ENCODE measurements around the gene ARRDC4. TPM values are rescaled to one million over a fixed set of nuclear protein-coding genes. Genes with fewer than 3 reads are reported as not detected.

Gene ARRDC4
- total and polyA plus RNA-seq, 9 of the 15 experiments (the other 6 are each of a cell fraction or from before 2014, with no cell fraction given), result 4.3 to 16.1 (median 14.4) TPM

DNA sequence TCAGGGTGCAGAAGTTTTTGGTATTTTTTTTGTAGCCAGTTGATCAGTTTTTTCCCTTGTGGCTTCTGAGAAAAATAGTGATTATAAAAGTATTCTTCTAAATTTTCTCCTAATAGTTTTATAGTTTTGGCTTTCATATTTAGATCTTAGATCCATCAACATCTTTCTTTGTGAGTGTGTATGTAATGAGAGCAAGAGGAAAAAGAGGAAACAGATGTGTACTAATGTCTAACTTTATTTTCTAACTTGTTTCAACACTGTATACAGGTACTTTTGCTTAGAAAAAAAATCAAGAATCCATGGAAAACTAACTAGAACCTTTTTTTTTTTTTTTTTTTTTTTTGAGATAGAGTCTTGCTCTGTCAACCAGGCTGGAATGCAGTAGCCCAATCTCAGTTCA lies 53.1 kb downstream of the ARRDC4 start:
- BruUV-seq (replicated peaks), result no TSS peak
- ATAC-seq (no peak), DNase-seq (ENCODE audit: extremely low read depth in 1 of 4, low spot score in 3 of 4) (no peak), FAIRE-seq (no peak)
- intact Hi-C loops (cut with micrococcal nuclease), result no loop called here
- Histone ChIP-seq H3K9me1 (ENCODE audit: control insufficient read depth, insufficient read depth, low read length) (no peaks in the 10 kb centered on the region), H4K20me1 (replicated peaks; ENCODE audit: control insufficient read depth, insufficient read depth, low read length) (no peaks in the 10 kb centered on the region), H3K9me3 (replicated peaks; ENCODE audit: control insufficient read depth, insufficient read depth, low read depth, low read length) (no peaks in the 10 kb centered on the region), H3K27ac (ENCODE audit: extremely low read depth, low read depth, low read length) (no peak overlapping the region), H3K4me1 (replicated peaks in 1 of 2; ENCODE audit: control insufficient read depth in 2 of 2, insufficient read depth in 2 of 2, low read length in 2 of 2) (no peaks in the 10 kb centered on the region), H3K9ac (ENCODE audit: insufficient read depth in 1 of 2, low read depth in 2 of 2, low read length in 2 of 2) (no peak overlapping the region), H3K27me3 (ENCODE audit: control insufficient read depth in 2 of 2, insufficient read depth in 2 of 2, low read length in 2 of 2) (peaks cover 0 to 6% of the 10 kb centered on the region in 2 experiments; a peak in 1 of 5 replicates), H3K4me2 (ENCODE audit: insufficient read depth, low read length) (no peak overlapping the region), H3K79me2 (ENCODE audit: control insufficient read depth, insufficient read depth, low read length) (no peaks in the 10 kb centered on the region), H3K4me3 (no peak overlapping the region), H3K36me3 (ENCODE audit: control insufficient read depth, insufficient read depth, low read length) (no peaks in the 10 kb centered on the region), H2AFZ (ENCODE audit: low read depth, low read length) (no peak overlapping the region)
- TF ChIP-seq, protein P1, sequence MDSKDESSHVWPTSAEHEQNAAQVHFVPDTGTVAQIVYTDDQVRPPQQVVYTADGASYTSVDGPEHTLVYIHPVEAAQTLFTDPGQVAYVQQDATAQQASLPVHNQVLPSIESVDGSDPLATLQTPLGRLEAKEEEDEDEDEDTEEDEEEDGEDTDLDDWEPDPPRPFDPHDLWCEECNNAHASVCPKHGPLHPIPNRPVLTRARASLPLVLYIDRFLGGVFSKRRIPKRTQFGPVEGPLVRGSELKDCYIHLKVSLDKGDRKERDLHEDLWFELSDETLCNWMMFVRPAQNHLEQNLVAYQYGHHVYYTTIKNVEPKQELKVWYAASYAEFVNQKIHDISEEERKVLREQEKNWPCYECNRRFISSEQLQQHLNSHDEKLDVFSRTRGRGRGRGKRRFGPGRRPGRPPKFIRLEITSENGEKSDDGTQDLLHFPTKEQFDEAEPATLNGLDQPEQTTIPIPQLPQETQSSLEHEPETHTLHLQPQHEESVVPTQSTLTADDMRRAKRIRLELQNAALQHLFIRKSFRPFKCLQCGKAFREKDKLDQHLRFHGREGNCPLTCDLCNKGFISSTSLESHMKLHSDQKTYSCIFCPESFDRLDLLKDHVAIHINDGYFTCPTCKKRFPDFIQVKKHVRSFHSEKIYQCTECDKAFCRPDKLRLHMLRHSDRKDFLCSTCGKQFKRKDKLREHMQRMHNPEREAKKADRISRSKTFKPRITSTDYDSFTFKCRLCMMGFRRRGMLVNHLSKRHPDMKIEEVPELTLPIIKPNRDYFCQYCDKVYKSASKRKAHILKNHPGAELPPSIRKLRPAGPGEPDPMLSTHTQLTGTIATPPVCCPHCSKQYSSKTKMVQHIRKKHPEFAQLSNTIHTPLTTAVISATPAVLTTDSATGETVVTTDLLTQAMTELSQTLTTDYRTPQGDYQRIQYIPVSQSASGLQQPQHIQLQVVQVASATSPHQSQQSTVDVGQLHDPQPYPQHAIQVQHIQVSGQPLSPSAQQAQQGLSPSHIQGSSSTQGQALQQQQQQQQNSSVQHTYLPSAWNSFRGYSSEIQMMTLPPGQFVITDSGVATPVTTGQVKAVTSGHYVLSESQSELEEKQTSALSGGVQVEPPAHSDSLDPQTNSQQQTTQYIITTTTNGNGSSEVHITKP (IDR thresholded peaks at IDR 0.05; ENCODE audit: partially characterized antibody), result no peak
- in situ Hi-C loops (cut with MboI), result no loop called here
- ChIA-PET CTCF (ENCODE audit: low intra/inter-chr PET ratio) (no interaction called here), POLR2A (no interaction called here)
